Stimulated activated CD4-positive, alpha-beta T cell treated with anti-CD3 and anti-CD28 coated beads, Interleukin-12 subunit alpha, Interleukin-12 subunit beta, amount 100 ng/mL, for 24 hours (primary cell): ENCODE measurements around the gene IRX2.

Source experiments
- DNase-seq, 2 experiments: peaks; one replicate each; pipeline ENCODE4 v3.0.0-alpha.2; 2020; ENCODE audit warnings: low read depth in 2 of 2

The IRX2 gene

GRCh38 chr5:2718115-2718514, 33.4 kb downstream of the IRX2 start:
- DNase-seq, result no peak

- no peak for DNase-seq
Observed at GRCh38 chr5:2715856-2716255, 35.6 kb downstream of the IRX2 start.

GRCh38 chr5:2714805-2715204, 36.7 kb downstream of the IRX2 start:
- no peak for DNase-seq

- no peak for DNase-seq
Observed at GRCh38 chr5:2714026-2714425, 37.5 kb downstream of the IRX2 start.

- no peak for DNase-seq
Observed at GRCh38 chr5:2711446-2712425, 39.7 kb downstream of the IRX2 start.

GRCh38 chr5:2710910-2711309, 40.6 kb downstream of the IRX2 start:
- no peak for DNase-seq

- DNase-seq, result no peak
Observed at GRCh38 chr5:2709976-2710689, 41.3 kb downstream of the IRX2 start.

GRCh38 chr5:2708751-2709150, 42.7 kb downstream of the IRX2 start:
- DNase-seq, result no peak

GRCh38 chr5:2708132-2708531, 43.3 kb downstream of the IRX2 start:
- DNase-seq, result no peak

- no peak for DNase-seq
Observed at GRCh38 chr5:2705861-2706260, 45.6 kb downstream of the IRX2 start.

- DNase-seq, result no peak
Observed at GRCh38 chr5:2704806-2705645, 46.5 kb downstream of the IRX2 start.

- DNase-seq, result no peak
Observed at GRCh38 chr5:2704111-2704510, 47.4 kb downstream of the IRX2 start.

- no peak for DNase-seq
Observed at GRCh38 chr5:2703615-2704014, 47.9 kb downstream of the IRX2 start.

GRCh38 chr5:2703041-2703440, 48.4 kb downstream of the IRX2 start:
- no peak for DNase-seq

GRCh38 chr5:2702096-2702879, 49.2 kb downstream of the IRX2 start:
- no peak for DNase-seq

GRCh38 chr5:2701592-2701991, 49.9 kb downstream of the IRX2 start:
- no peak for DNase-seq

GRCh38 chr5:2700876-2701275, 50.6 kb downstream of the IRX2 start:
- DNase-seq, result no peak

GRCh38 chr5:2699686-2700085, 51.8 kb downstream of the IRX2 start:
- DNase-seq, result no peak

GRCh38 chr5:2699231-2699630, 52.2 kb downstream of the IRX2 start:
- DNase-seq, result no peak

GRCh38 chr5:2698581-2698980, 52.9 kb downstream of the IRX2 start:
- DNase-seq, result no peak
